DMS153 treated with DMSO at 0.1 percent for 48 hours (cell line): Measurements from ENCODE around the gene CXCR4.
"Not testable (repeated sequence)": the region's sequence is repeated elsewhere in the genome, so short reads cannot be mapped to it uniquely, and the experiment has no call there.

Source experiments
- DNase-seq: peaks from one replicate; lab custom pipeline; 2025; ENCODE audit not compliant: unreplicated experiment; lab: John Stamatoyannopoulos, UW

Gene CXCR4

DNA sequence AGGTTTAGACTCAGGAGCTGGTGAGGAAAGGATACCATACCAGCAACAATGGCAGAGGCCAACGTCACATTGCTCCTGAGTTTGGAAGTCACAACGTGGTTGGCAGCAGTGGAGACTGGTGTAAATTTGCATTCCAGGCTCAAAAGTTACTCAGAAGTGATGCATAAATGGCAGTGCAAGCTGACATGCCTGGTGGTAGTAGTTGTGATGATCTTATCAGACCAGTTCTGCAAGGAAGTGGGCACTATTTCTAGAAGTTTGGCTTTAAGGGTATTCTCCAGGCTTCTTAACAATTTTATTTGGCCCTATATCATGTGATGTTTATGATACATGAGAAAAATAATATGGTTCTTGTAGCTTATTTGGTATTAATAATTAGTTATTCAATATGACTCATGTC is 37.8 kb downstream of the CXCR4 start:
- no peak for DNase-seq

DNA sequence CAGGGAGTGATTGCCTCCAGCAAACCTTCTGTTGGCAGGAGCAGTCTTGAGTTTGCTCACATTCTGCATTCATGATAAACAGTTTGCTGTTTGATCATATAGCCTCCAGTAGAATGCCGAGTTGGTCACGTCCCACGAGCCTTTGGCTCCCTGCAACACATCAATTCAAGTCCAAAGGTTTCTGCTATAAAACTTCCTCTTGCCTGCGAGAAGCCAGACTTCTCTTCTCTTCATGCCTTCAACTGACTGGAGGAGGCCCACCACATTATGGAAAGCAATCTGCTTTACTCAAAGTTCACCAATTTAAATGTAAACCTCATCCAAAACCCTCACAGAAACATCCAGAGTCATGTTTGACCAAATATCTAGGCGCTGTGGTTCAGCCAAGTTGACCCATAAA is 40.8 kb downstream of the CXCR4 start:
- no peak for DNase-seq

DNA sequence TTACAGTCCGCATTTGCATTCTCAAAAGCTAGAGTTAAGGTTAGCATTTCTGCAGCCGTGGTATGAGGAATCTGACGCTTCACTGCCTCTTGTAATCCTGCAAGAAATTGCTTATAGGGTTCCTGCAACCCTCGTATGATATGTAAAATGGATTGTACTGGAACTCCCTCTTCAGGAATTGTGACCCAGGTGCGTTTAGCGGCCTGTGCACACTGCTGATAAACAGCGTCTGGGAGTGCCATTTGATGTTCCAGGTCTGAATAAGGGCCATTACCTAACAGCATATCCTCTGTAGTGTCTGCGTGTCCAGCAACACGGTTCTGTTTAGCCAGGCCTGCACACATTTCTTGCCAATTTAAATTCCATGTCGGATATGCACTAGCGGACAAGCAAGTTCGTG is 42.5 kb downstream of the CXCR4 start:
- DNase-seq = no peak

DNA sequence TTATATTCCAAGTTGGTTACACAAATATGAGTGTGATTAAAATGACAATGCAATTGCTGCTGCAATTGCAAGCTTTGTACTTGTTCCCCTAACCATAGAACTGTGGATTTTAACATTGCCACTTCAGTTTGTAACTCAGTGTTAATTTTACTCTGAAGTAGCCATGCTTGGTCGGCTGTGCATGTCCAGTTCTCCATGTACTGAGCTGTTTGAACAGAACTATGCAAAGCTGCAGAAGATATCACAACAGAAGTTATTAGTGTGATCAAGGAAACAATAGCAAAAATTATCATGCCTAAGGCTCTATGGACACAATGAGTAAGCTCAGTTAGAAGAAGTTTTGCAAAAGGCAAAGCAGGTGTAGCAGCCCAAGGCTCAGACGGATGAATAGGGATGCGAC is 45.3 kb downstream of the CXCR4 start:
- DNase-seq = no peak

DNA sequence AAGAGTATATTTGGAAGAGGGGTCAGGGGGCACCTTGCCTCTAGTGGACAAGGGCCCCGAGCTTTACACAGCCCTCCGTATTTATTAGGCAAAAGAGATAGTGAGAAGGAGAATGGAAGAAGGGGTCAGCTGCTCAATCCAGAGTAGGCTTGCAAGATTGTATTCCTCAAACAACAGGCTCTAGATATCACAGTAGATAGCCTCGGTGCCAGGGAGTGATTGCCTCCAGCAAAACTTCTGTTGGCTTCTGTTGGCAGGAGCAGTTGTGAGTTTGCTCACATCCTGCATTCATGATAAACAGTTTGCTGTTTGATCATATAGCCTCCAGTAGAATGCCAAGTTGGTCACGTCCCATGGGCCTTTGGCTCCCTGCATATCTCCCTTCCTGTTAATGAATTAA is 46.1 kb downstream of the CXCR4 start:
- DNase-seq = not testable (repeated sequence)

DNA sequence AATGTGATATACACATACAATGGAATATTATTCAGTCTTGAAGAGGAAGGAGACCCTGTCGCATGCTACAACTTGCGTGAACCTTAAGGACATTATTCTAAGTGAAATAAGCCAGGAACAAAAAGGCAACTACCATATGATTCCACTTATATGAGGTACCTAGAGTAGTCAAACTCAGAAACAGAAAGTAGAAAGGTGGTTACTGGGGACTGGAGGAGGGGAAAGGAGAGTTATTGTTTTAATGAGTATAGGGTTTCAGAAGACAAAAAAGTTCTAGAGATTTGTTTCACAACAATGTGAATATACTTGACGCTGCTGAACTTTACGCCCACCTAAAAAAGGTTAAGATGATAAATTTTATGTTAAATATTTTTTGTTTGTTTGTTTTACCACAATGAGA is 47.0 kb downstream of the CXCR4 start:
- DNase-seq = no peak

DNA sequence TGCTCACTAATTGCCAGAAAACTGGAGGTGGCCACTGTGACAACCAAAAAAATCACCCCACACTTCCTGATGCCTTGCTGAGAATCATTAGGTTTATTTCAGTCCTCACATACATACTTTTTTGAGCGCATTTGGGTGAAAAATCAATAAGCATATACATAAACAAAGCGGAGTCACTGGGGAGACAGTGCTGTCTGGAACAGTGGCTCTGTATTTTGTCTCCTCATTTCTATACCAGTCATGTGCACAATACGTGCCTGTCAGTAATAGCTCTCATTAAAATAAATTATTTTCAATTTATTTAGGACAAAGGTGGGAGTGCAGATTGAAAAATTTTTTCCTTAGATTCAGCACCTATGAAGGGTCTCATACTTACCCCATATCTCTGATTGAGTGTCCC is 48.2 kb downstream of the CXCR4 start:
- no peak for DNase-seq

DNA sequence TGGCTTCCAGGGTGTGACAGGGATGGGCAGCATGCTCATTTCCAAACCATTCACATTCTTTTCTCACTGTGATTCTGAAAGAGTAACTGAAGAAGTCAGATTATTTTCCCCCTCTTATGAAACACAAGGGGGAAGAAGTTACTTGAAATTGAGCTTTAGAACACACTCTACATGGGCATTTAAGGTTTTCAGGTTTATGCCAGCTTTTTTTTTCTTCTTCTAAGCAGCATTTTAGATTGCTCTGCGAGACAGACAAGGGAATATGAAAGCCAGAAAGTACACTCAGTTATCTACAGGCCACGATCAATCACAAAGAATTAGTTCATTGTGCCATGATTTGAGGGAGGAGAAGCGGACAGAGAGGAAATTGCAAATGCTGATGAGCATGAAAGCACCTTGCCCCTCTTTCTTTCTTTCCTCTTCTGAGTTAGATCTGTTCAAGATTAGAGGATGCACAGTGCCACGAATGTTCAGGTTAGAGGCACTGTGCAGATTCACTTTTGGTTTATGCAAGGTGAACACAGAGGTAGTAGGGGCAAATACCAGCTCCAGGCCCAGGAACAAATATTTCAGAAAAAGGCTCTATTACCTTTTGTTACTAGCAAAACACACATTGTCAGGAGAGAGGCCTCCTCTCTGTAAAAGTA is 49.2 kb downstream of the CXCR4 start:
- no peak for DNase-seq

DNA sequence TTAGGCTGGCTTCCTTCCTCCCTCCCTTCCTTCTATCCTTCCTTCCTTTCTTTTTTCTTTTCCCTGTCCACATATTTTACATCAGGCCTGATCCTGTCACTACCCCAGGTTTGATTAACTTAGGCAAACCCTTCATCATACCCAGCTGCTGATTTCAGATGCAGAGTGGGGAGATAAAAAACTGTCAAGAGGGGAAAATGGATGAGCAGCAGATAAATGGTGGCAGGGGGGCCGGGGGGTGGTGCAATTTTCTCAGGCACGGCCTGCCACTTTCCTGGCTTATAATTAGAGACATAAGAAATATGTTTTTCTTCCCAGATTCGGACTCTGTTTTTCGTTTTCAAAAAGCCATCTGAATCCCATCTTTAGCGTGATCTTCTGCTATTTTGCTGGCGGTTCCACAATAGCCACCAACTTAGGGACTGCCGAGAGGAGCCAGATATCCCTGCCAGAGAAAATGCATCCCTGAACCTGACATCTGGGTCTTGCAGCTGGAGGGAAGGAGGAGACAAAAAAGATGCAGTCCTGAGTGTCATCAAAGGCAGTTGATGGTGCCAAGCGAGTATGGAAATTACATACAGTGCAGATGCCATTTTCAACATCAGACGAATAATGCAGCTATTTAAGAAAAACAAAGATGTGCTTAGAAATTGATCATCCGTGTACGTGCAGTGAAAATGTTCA is 49.9 kb downstream of the CXCR4 start:
- DNase-seq = no peak

DNA sequence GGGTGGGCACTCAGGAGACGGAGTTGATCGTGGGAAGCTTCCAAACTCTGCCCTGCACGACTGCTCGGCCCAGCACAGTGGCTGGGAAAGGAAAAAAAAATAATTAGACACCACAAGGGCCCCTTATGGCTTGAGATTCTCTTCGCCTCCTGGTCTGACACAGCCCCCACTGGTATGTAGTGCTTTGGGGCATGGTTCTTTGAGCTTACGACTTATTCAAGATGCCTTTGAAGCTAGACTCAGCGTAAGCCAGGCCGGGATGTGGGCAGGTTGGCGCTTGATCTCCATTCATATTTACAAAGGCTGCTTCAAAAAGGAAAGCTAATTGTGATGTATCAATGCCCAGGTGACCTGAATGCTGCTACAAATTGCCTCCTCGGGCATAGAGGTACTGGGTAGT is 50.5 kb downstream of the CXCR4 start:
- DNase-seq = no peak

DNA sequence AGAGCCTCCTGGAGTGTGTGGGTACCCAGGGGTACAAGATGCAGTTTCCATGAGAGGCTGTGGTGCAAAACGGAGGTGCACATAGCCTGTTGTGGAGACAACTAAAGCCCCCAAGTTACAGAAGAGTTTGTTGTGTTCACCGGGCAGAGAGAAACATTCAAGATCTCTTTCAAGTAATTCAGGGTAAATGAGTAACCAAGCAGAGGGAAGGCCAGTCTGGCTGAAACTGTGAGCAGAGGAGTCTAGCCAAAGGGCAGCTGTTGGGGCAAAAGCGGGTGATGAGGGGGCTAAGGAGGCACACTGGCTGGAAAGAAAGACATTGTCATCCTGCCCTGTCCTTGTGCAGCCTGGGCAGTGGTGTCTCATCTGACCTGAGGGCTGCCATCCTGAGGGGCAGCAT is 52.0 kb downstream of the CXCR4 start:
- no peak for DNase-seq

DNA sequence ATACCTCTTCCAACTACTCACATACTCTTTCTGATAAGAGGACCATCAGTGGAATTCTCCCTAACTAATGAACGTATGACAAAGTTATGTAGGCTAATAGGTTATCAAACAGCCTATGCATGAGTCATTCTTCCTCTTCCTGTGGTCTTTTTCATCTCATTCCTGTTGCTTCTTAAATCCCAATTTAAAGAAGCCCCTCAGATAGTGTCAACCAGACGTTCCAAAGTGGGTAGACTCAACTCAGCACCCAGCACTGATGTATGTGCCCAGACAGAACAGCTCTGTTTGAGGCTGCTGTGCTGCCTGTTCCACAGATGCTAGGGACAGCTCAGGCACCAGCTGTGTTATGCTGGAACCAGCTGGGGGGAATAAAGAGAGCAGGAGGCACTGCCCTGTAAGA is 52.6 kb downstream of the CXCR4 start:
- DNase-seq = no peak
